Gastrocnemius medialis (tissue), 4 donors: ENCODE data around the gene SCN4A.

Experiments used
- POLR2A ChIP-seq, 2 donors: fragments of 450-650 bp; IDR thresholded peaks; one replicate each; pipeline ENCODE4 v1.6.1; 2017; ENCODE audit warnings: antibody characterized with exemption in 2 of 2, mild to moderate bottlenecking in 2 of 2, moderate library complexity in 2 of 2
- TF ChIP-seq, protein P1 (sequence below), 5 experiments: fragments of 450-650 bp in 3 of 5; fragments of 200-600 bp in 2 of 5; sonication (generic) in 2 of 5; IDR thresholded peaks in 4 of 5; conservative IDR thresholded peaks in 1 of 5; 1 replicate in 4 of 5; 2 replicates in 1 of 5; pipeline ENCODE4 v1.5.1; 2016 to 2019; ENCODE audit warnings: antibody characterized with exemption in 5 of 5, mild to moderate bottlenecking in 3 of 5, moderate library complexity in 3 of 5

DNA sequence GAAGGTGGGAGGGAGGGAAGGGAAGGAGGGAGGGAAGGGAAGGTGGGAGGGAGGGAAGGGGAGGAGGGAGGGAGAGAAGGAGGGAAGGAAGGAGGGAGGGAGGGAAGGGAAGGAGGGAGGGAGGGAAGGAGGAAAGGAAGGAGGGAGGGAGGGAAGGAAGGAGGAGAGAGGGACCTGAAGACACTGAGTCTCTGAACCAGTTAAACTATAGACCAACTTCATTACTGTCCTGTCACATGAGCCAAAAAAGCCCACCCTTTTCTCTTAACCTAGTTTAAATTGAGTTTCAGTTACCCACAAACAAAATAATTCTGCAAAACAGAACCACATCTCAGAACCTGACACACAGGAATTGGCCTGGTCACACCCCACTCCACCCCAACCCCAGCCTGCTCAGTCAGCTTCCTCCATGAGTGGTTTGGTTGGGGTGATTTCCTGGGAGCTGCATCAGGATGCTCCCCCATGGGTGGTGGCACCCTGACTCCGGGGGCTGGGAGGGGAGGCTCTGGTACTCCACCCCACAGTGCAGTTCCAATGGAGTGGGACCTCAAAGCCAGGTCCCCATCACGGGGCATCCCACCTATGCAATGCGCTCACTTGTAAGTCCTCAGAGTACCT is 20.8 kb upstream of the SCN4A start:
- no peak for TF ChIP-seq POLR2A (IDR thresholded peaks at IDR 0.05)
- TF ChIP-seq, protein P1, sequence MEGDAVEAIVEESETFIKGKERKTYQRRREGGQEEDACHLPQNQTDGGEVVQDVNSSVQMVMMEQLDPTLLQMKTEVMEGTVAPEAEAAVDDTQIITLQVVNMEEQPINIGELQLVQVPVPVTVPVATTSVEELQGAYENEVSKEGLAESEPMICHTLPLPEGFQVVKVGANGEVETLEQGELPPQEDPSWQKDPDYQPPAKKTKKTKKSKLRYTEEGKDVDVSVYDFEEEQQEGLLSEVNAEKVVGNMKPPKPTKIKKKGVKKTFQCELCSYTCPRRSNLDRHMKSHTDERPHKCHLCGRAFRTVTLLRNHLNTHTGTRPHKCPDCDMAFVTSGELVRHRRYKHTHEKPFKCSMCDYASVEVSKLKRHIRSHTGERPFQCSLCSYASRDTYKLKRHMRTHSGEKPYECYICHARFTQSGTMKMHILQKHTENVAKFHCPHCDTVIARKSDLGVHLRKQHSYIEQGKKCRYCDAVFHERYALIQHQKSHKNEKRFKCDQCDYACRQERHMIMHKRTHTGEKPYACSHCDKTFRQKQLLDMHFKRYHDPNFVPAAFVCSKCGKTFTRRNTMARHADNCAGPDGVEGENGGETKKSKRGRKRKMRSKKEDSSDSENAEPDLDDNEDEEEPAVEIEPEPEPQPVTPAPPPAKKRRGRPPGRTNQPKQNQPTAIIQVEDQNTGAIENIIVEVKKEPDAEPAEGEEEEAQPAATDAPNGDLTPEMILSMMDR (IDR thresholded peaks at IDR 0.05 in 4 of 5, conservative IDR thresholded peaks at IDR 0.05 in 1 of 5), result no peak
